ENCODE measurements around the gene CHMP1B.

The CHMP1B gene

DNA sequence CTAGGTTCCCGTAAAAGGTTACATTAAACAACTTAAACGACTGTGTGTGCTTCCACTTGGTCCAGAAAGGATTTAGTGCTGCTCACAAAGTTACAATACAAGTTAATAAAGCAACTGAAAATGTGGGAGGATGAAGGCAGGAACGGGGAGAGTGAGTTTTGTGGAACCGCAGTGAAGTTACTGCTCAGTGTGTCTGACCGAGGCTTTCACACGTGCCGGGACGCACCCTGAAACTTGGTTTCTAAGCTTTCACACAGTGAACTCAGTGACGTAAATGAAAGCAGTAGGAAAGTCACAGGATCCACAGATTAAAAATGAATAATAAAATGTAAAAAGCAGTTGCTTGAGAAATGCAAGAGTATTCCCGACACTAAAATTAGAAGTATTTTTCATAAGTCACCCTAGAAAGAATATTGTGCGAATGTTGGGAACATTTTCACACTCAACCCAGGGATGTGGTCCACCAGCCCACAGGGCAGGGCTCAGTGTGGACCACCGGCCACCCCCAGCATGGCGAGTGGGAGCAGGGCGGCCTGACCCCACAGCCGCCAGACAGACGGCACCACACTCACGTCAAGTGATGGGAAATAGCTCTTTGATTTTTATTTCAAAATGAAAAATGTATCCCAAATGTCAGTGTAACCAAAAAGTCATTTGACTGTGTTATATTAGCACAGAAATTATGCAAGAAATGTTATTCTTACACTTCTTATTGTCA, 32.6 kb upstream of the CHMP1B start:
- no CpG with 5 or more reads among the region's 17 CpGs for WGBS (ENCODE audit: insufficient coverage, insufficient read length)
- Histone ChIP-seq H3K4me1 (ENCODE audit: control insufficient read depth, insufficient read depth, low read length) (no peaks in the 10 kb centered on the region), H3K36me3 (ENCODE audit: control insufficient read depth, insufficient read depth, low read length) (no peaks in the 10 kb centered on the region), H3K4me3 (ENCODE audit: low read length) (no peak overlapping the region), H3K27ac (ENCODE audit: low read length) (no peak overlapping the region), H3K27me3 (ENCODE audit: control insufficient read depth, insufficient read depth, low read length) (no peaks in the 10 kb centered on the region), H3K9me3 (ENCODE audit: control insufficient read depth, insufficient read depth, low read length) (no peaks in the 10 kb centered on the region)
- DNase-seq (ENCODE audit: low read depth, low spot score), result no peak

- no CpG with 5 or more reads among the region's 2 CpGs for WGBS (ENCODE audit: insufficient coverage, insufficient read length)
- Histone ChIP-seq H3K27ac (ENCODE audit: low read length) (no peak overlapping the region), H3K4me3 (ENCODE audit: low read length) (no peak overlapping the region), H3K27me3 (ENCODE audit: control insufficient read depth, insufficient read depth, low read length) (no peaks in the 10 kb centered on the region), H3K36me3 (ENCODE audit: control insufficient read depth, insufficient read depth, low read length) (no peaks in the 10 kb centered on the region), H3K9me3 (ENCODE audit: control insufficient read depth, insufficient read depth, low read length) (no peaks in the 10 kb centered on the region), H3K4me1 (ENCODE audit: control insufficient read depth, insufficient read depth, low read length) (no peaks in the 10 kb centered on the region)
- DNase-seq (ENCODE audit: low read depth, low spot score), result no peak
Observed at GRCh38 chr18:11819938-11820337, 31.3 kb upstream of the CHMP1B start.

GRCh38 chr18:11820697-11821096, 30.5 kb upstream of the CHMP1B start:
- no peaks in the 10 kb centered on the region for H3K4me1 ChIP-seq (ENCODE audit: control insufficient read depth, insufficient read depth, low read length)
- WGBS (ENCODE audit: insufficient coverage, insufficient read length), result no CpG with 5 or more reads among the region's 2 CpGs
- H3K27ac ChIP-seq (ENCODE audit: low read length), result no peak overlapping the region
- no peaks in the 10 kb centered on the region for H3K27me3 ChIP-seq (ENCODE audit: control insufficient read depth, insufficient read depth, low read length)
- H3K4me3 ChIP-seq (ENCODE audit: low read length), result no peak overlapping the region
- no peaks in the 10 kb centered on the region for H3K9me3 ChIP-seq (ENCODE audit: control insufficient read depth, insufficient read depth, low read length)
- no peaks in the 10 kb centered on the region for H3K36me3 ChIP-seq (ENCODE audit: control insufficient read depth, insufficient read depth, low read length)
- no peak for DNase-seq (ENCODE audit: low read depth, low spot score)

DNA sequence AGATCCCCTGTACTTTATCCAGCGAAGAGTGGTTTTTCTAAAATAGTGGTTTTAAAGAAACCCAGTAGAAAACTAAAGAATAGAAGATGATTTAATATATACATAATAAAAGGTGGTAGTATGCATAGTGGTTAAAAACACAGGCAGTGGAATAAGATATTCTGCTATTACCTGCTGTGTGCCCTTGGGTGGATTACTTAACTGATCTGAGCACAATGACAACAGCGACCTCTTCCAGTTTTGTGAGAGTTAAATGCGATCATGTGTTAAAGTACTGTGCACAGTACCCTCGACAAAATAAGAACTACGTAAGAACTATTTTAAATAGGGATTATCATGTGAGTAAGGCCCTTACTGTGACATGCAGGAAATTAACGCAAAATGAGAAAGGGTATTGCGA, 30.0 kb upstream of the CHMP1B start:
- Histone ChIP-seq H3K27me3 (ENCODE audit: control insufficient read depth, insufficient read depth, low read length) (no peaks in the 10 kb centered on the region), H3K4me1 (ENCODE audit: control insufficient read depth, insufficient read depth, low read length) (no peaks in the 10 kb centered on the region), H3K27ac (ENCODE audit: low read length) (no peak overlapping the region), H3K36me3 (ENCODE audit: control insufficient read depth, insufficient read depth, low read length) (no peaks in the 10 kb centered on the region), H3K9me3 (ENCODE audit: control insufficient read depth, insufficient read depth, low read length) (no peaks in the 10 kb centered on the region), H3K4me3 (ENCODE audit: low read length) (no peak overlapping the region)
- WGBS (ENCODE audit: insufficient coverage, insufficient read length), result no CpG with 5 or more reads among the region's 7 CpGs
- DNase-seq (ENCODE audit: low read depth, low spot score), result no peak

DNA sequence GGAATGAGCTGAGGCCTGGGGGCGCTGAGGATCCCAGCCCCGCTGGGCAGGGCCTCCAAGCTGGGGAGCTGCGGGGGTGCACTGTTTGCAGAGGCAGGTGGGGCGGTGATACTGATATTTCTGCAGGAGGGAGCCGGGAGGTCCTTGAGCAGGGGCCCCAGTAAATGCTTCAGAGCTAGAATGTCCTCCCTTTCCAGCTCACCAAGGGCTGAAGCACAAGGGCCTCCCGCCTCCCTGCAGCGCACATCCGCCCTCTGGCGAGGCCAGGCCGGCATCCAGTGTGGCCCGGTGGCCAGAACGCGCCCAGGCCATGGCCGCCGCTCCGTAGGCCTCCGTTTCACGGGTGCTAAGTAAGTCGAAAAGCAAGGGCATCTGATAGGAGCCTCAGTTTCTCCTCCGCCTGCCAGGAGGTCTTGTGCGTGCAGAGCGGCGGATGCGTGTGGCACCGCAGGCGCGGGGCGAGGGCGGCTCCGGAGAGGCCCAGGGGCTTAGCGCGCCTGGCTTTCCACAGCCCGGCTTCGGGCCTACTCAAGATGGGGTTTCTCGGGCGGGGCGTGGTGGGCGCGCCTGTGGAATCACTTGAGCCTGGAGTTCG, 29.5 kb upstream of the CHMP1B start:
- Histone ChIP-seq H3K9me3 (ENCODE audit: control insufficient read depth, insufficient read depth, low read length) (no peaks in the 10 kb centered on the region), H3K4me3 (ENCODE audit: low read length) (no peak overlapping the region), H3K27me3 (ENCODE audit: control insufficient read depth, insufficient read depth, low read length) (no peaks in the 10 kb centered on the region), H3K4me1 (ENCODE audit: control insufficient read depth, insufficient read depth, low read length) (0 out of 2 replicates have a peak, but pooled peaks cover 2% of the 10 kb centered on the region), H3K36me3 (ENCODE audit: control insufficient read depth, insufficient read depth, low read length) (no peaks in the 10 kb centered on the region), H3K27ac (ENCODE audit: low read length) (no peak overlapping the region)
- WGBS (ENCODE audit: insufficient coverage, insufficient read length), result no CpG with 5 or more reads among the region's 40 CpGs
- no peak for DNase-seq (ENCODE audit: low read depth, low spot score)

DNA sequence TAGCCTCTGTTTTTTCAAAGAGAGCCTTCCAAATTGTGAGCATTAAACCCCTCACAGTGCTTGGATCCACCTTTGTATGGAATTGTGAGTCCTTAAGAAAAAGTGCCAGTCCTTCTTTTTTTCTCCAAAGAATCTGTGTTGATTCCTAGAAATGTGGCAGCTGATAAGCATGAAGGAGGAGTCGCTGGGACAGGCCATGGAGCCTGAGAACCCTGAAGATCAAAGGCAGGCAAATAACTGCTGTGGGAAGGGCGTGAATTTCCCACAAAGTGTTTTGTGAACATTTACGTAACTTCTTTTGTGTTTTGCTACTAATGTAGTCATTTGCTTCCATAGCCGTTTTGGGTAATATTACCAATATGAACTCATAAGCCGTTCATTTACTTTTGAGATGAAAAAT, 27.7 kb upstream of the CHMP1B start:
- WGBS (ENCODE audit: insufficient coverage, insufficient read length), result no CpG with 5 or more reads among the region's 5 CpGs
- DNase-seq (ENCODE audit: low read depth, low spot score), result no peak

DNA sequence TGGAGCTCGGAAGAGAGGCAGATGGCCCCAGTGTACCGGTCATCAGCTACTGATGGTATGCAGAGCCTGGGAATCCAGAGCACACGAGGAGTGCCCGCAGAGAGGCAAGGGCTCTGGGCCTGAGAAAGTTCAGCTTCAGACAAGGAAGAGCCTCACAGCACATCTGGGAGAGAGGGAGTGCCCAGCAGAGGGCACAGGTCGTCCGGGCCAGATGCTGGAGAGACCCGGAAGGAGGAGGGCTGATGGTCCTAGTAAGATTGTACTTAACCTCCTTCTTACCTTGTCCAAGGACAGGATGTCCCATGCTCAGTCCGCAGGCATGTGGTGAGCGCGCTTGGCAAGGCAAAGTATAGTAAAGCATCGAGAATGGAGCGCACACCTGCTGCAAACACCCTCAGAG, 24.4 kb upstream of the CHMP1B start:
- no peaks in the 10 kb centered on the region for H3K36me3 ChIP-seq (ENCODE audit: control insufficient read depth, insufficient read depth, low read length)
- no peaks in the 10 kb centered on the region for H3K27me3 ChIP-seq (ENCODE audit: control insufficient read depth, insufficient read depth, low read length)
- H3K9me3 ChIP-seq (ENCODE audit: control insufficient read depth, insufficient read depth, low read length), result no peaks in the 10 kb centered on the region
- DNase-seq (ENCODE audit: low read depth, low spot score), result no peak
- no CpG with 5 or more reads among the region's 12 CpGs for WGBS (ENCODE audit: insufficient coverage, insufficient read length)
- no peak overlapping the region for H3K4me3 ChIP-seq (ENCODE audit: low read length)
- H3K27ac ChIP-seq (ENCODE audit: low read length), result no peak overlapping the region
- H3K4me1 ChIP-seq (ENCODE audit: control insufficient read depth, insufficient read depth, low read length), result peaks cover 3% of the 10 kb centered on the region; the same call in 1 of the 2 replicates

More for the DNA sequence above, 27.7 kb upstream of the CHMP1B start:
- no peak overlapping the region for H3K4me3 ChIP-seq (ENCODE audit: low read length)
- no peaks in the 10 kb centered on the region for H3K9me3 ChIP-seq (ENCODE audit: control insufficient read depth, insufficient read depth, low read length)
- H3K36me3 ChIP-seq (ENCODE audit: control insufficient read depth, insufficient read depth, low read length), result no peaks in the 10 kb centered on the region
- H3K27ac ChIP-seq (ENCODE audit: low read length), result no peak overlapping the region
- H3K4me1 ChIP-seq (ENCODE audit: control insufficient read depth, insufficient read depth, low read length), result 0 out of 2 replicates have a peak, but pooled peaks cover 2% of the 10 kb centered on the region
- no peaks in the 10 kb centered on the region for H3K27me3 ChIP-seq (ENCODE audit: control insufficient read depth, insufficient read depth, low read length)

- H3K4me1 ChIP-seq (ENCODE audit: control insufficient read depth, insufficient read depth, low read length), result peaks cover 3% of the 10 kb centered on the region; the same call in 1 of the 2 replicates
- no peak overlapping the region for H3K4me3 ChIP-seq (ENCODE audit: low read length)
- H3K27me3 ChIP-seq (ENCODE audit: control insufficient read depth, insufficient read depth, low read length), result no peaks in the 10 kb centered on the region
- no peak for DNase-seq (ENCODE audit: low read depth, low spot score)
- WGBS (ENCODE audit: insufficient coverage, insufficient read length), result 100% methylated on average over 1 of the region's 6 CpGs
- H3K9me3 ChIP-seq (ENCODE audit: control insufficient read depth, insufficient read depth, low read length), result no peaks in the 10 kb centered on the region
- no peak overlapping the region for H3K27ac ChIP-seq (ENCODE audit: low read length)
- no peaks in the 10 kb centered on the region for H3K36me3 ChIP-seq (ENCODE audit: control insufficient read depth, insufficient read depth, low read length)
Observed at GRCh38 chr18:11828786-11829432, 22.3 kb upstream of the CHMP1B start.

GRCh38 chr18:11830585-11830984, 20.6 kb upstream of the CHMP1B start:
- no peaks in the 10 kb centered on the region for H3K36me3 ChIP-seq (ENCODE audit: control insufficient read depth, insufficient read depth, low read length)
- H3K9me3 ChIP-seq (ENCODE audit: control insufficient read depth, insufficient read depth, low read length), result no peaks in the 10 kb centered on the region
- H3K27ac ChIP-seq (ENCODE audit: low read length), result no peak overlapping the region
- H3K27me3 ChIP-seq (ENCODE audit: control insufficient read depth, insufficient read depth, low read length), result no peaks in the 10 kb centered on the region
- DNase-seq (ENCODE audit: low read depth, low spot score), result no peak
- no peak overlapping the region for H3K4me3 ChIP-seq (ENCODE audit: low read length)
- WGBS (ENCODE audit: insufficient coverage, insufficient read length), result no CpG with 5 or more reads among the region's 4 CpGs
- H3K4me1 ChIP-seq (ENCODE audit: control insufficient read depth, insufficient read depth, low read length), result peaks cover 3% of the 10 kb centered on the region; the same call in 1 of the 2 replicates

GRCh38 chr18:11831921-11832320, 19.3 kb upstream of the CHMP1B start:
- Histone ChIP-seq H3K27ac (ENCODE audit: low read length) (no peak overlapping the region), H3K9me3 (ENCODE audit: control insufficient read depth, insufficient read depth, low read length) (no peaks in the 10 kb centered on the region), H3K4me3 (ENCODE audit: low read length) (no peak overlapping the region), H3K4me1 (ENCODE audit: control insufficient read depth, insufficient read depth, low read length) (peaks cover 1% of the 10 kb centered on the region; the same call in 1 of the 2 replicates), H3K27me3 (ENCODE audit: control insufficient read depth, insufficient read depth, low read length) (no peaks in the 10 kb centered on the region), H3K36me3 (ENCODE audit: control insufficient read depth, insufficient read depth, low read length) (no peaks in the 10 kb centered on the region)
- no CpG with 5 or more reads among the region's 3 CpGs for WGBS (ENCODE audit: insufficient coverage, insufficient read length)
- no peak for DNase-seq (ENCODE audit: low read depth, low spot score)

Data from iPS DF 6.9 (cell line).